GM19468 (cell line): ENCODE results near the gene KNOP1.

Experiments
- ATAC-seq: cut with Tn5 transposase; IDR thresholded peaks from one replicate; pipeline ENCODE4 v1.9.1; 2021; ENCODE audit warnings: mild to moderate bottlenecking, moderate library complexity, moderate number of reproducible peaks; ENCODE audit not compliant: unreplicated experiment; ENCODE audit errors: extremely low read depth

The KNOP1 gene, protein sequence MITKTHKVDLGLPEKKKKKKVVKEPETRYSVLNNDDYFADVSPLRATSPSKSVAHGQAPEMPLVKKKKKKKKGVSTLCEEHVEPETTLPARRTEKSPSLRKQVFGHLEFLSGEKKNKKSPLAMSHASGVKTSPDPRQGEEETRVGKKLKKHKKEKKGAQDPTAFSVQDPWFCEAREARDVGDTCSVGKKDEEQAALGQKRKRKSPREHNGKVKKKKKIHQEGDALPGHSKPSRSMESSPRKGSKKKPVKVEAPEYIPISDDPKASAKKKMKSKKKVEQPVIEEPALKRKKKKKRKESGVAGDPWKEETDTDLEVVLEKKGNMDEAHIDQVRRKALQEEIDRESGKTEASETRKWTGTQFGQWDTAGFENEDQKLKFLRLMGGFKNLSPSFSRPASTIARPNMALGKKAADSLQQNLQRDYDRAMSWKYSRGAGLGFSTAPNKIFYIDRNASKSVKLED

DNA sequence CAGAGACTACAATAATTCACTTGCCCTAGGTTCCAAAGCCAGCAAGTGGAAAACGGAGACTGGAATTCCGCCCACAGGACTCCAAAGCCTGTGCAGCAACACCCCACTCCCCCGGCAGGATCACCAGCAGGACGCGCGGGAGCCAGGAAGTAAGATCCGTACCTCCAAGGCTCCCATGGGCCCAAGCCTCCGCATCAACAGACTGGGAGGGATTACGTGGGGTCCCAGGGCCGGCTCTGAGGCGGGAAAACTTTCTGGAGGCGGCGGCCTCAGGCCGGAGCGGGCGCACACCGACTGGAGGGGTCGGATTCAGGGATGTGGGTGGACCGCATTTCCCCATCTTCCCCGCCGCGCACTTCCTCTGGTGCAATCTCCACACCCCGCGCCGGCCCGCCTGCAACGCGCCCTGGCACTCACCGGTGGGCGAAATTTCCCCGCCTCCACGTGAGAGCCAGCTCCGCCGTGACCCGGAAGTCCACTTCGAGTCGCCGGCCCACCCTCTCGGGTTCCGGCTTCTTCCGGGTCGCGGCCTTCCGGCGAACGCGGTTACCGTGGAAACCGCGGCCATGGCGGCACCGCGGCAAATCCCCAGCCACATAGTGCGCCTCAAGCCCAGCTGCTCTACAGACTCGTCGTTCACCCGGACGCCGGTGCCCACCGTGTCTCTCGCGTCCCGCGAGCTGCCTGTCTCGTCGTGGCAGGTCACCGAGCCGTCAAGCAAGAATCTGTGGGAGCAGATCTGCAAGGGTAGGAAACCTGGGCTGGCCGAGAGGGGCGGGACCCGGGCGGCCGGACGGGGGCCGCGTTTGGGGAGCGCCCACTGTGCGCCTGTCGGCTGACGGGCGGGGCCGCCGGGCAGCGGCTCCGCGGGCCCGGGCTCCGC lies at the start of gene KNOP1, which contains the start of gene IQCK:
Gene KNOP1 (minus strand): TSS at position 487 of the 883 bp plus-strand sequence. CDS start 3,192 bp downstream, outside the sequence.
Gene IQCK (plus strand): TSS at position 531 of the 883 bp plus-strand sequence. CDS start 36 bp downstream, at position 567.
- peak; percentile 89 for ATAC-seq

GRCh38 chr16:19767497-19767896 lies 49.5 kb upstream of the KNOP1 start:
- no peak for ATAC-seq

DNA sequence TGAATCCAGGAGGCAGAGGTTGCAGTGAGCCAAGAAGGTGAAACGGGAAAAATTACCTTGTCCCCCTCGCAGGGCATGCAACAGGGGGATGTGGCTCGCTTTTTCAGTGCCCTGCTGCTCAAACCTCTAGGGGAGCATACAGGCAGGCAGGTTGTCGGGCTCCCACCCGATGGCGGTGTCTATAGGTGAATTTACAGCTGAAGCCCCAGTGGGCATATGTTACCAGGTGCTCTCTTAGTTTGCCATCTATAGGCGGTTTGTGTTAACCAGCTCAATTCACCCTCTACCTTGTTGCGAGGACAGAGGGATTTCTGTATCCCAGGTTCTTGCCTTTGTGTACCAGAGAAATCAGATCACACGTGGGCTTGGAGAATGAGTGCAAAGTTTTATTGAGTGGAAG lies 49.0 kb upstream of the KNOP1 start:
- no peak for ATAC-seq

DNA sequence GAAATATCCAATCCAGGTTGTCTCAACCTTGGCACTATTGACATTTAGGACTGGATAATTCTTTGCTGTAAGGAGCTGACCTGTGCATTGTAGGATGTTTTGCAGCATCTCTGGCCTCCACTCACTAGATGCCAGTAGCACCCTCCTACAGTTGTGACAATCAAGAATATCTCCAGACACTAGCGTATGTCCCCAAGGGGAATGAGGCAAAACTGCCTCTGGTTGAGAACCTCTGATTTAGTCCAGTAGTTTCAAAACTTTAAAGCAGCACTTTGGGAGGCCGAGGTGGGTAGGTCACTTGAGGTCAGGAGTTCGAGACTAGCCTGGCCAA lies 48.5 kb upstream of the KNOP1 start:
- ATAC-seq = no peak

GRCh38 chr16:19765860-19766553 lies 48.0 kb upstream of the KNOP1 start:
- ATAC-seq = no peak

DNA sequence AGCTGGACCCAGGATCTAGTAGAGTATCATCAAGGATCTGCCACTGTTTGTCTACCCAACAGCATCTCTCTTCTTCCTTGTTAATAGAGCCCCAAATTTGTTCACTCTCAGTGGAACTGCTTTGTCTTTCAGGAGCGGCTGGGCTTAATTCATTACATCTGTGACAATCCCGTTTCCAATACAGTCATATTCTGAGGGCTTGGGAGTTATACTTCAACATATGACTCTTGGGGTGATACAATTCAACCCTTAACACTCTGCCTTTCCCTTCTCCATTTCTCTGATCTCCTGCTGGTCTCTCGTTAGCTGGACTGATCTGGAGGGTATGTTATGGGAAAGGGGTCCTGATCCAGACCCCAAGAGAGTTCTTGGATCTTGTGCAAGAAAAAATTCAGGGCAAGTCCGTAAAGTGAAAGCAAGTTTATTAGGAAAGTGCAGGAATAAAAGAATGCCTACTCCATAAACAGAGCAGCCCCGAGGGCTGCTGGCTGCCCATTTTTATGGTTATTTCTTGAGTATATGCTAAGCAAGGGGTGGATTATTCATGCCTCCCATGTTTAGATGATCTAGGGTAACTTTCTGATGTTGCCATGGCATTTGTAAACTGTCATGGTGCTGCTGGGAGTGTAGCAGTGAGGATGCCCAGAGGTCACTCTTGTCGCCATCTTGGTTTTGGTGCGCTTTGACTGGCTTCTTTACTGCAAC lies 42.5 kb upstream of the KNOP1 start:
- no peak for ATAC-seq

GRCh38 chr16:19757762-19758595 lies 40.0 kb upstream of the KNOP1 start:
- no peak for ATAC-seq

GRCh38 chr16:19757026-19757425 lies 39.0 kb upstream of the KNOP1 start:
- no peak for ATAC-seq

GRCh38 chr16:19755268-19755667 lies 37.2 kb upstream of the KNOP1 start:
- ATAC-seq = no peak

- ATAC-seq = no peak
These were observed 36.6 kb upstream of the KNOP1 start for GRCh38 chr16:19754644-19755036.

GRCh38 chr16:19753815-19754643 lies 36.0 kb upstream of the KNOP1 start:
- ATAC-seq = no peak

- no peak for ATAC-seq
These were observed 33.7 kb upstream of the KNOP1 start for GRCh38 chr16:19751478-19752385.

- no peak for ATAC-seq
These were observed 31.6 kb upstream of the KNOP1 start for GRCh38 chr16:19749571-19750080.

GRCh38 chr16:19748389-19749168 lies 30.6 kb upstream of the KNOP1 start:
- no peak for ATAC-seq

DNA sequence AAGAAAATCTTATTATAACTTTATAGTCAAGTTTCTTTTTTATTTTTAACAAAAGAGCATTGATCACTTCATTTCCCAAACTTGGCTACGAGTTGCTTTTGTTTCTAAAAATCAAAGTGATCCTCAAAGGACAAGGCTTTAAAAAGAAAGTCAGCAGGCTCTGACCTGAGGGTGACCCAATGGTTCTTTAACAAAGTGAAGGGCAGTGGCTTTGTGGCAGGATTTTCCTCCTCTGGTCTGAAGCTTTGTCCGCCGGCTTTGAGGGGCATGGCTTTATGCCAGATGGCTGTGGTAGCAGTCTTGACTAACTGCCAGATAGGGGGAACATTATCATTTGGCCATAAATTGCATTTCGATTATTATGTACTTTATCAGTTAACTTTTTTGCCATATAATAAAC lies 28.5 kb upstream of the KNOP1 start:
- ATAC-seq = no peak

DNA sequence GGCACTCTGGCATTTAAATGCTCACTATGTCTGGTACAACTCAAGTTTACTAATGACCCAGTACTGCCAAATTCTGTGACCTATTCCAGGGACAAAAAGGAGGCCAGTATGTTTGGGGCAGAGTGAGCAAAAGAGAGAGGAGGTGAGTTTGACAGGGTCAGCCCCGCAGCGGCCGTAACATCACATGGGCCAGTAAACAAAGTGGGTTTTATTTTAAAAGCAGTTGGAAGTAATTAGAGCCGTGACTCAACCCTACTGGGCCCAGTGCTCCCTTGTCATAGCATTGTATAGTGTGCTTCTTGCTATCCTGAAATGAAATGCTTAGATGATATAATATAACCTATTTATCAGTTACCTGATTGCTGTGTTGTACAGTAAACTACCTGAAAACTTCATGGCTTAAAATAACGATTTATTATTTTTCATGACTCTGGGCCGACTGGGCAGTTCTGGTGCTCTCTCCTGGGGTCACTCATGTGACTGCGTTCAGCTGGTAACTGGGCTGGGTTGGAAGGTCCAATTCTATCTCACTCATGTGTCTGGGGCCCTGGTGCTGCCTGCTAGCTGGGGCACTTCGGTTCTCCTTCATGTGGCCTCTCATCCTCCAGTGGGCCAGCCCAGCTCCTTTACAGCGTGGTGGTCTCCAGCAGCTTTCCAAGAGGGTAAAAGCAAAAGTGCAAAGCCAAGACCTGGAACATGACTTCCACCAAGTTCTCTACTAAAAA lies 27.4 kb upstream of the KNOP1 start:
- ATAC-seq = no peak
